HG03460 (cell line): Measurements from ENCODE around the gene DPP6.

Source experiments
- ATAC-seq: cut with Tn5 transposase; IDR thresholded peaks from one replicate; pipeline ENCODE4 v1.9.1; 2021; ENCODE audit not compliant: unreplicated experiment

The DPP6 gene

GRCh38 chr7:154440058-154440457, 387.9 kb downstream of the DPP6 start:
- ATAC-seq = no peak

DNA sequence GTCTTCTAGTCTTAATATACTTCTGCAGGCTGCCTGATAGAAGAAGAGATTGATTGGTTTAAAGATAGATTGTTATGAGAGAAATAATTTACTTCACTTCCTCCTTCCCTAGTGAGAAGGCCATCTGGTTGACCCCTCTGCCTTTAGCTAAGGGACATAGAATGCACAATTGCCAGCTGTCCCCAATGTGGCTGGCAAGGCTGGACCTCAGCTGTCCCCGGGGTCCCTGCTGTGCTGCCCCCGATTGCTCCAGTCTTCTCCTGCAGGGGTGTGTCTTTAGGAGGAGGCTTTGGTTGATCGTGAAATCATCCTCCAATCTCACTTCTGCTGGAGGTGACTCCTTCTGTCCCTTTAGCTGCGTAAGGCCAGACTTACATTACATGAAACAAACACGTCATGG, 388.5 kb downstream of the DPP6 start:
- ATAC-seq = no peak

DNA sequence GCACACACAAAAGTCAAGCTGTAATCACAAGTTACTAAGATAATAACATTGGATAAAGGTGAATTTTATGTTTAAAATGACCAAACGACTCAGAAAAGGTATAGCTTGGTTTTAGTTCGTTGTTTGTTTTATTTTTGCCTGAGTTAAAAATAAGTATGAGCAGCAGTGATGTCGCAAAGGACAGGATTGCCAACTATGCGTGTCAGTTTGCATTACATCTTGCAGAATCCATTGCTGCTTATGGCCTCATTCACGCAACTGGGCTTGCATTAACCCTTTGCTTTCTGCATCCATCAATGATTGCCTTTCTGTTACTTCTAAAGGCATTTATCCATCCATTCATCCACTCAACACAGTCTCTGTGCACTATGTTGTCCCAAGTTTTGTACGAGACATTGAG, 389.6 kb downstream of the DPP6 start:
- ATAC-seq = no peak

- no peak for ATAC-seq
These were observed 390.7 kb downstream of the DPP6 start for GRCh38 chr7:154442939-154443338.

GRCh38 chr7:154450451-154450850, 398.3 kb downstream of the DPP6 start:
- no peak for ATAC-seq

DNA sequence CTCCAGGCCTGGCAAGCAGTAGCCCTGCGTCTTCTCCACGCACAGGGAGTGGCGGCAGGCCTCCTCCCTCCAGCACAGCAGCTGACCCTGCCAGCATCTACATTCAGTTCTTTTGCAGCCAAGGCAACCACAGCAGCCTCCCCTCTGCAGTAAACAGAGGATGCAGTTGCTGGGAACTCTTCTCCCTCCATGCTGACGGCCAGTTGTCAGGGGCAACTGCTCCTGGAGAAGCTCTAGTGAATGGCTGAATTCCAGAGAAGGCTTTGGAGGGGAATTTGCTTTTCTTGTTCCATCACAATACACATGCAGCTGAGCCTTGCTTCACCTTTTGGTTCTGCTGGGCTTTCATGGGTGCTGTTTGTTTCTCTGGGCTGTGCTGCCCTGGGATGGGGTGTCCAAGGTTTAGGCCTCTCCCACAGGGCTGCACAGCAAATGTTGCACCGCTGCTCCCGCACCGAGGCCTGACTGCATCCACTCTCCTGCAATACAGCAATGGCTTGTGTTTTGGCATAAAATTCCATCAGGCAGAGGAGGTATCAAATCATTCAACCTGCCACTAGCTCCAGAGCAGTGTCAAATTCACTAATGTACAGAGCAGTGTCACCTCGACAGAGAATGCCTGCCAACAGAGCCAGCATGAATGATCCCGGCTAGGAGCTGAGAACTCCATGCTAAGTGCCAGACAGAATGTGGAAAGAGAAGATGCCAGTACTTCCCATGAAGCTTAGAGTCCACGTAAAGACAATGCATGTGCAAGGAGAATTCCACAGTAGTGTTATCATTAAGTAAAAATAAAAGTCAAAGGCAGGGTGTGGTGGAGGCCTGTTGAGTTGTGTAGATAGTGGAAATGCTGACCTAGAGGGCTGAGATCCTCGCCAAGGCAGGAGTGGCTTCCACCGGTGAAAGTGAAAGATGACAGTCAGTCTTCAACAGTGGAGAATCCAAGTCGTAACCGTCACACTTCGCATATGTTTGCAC, 399.6 kb downstream of the DPP6 start:
- no peak for ATAC-seq

DNA sequence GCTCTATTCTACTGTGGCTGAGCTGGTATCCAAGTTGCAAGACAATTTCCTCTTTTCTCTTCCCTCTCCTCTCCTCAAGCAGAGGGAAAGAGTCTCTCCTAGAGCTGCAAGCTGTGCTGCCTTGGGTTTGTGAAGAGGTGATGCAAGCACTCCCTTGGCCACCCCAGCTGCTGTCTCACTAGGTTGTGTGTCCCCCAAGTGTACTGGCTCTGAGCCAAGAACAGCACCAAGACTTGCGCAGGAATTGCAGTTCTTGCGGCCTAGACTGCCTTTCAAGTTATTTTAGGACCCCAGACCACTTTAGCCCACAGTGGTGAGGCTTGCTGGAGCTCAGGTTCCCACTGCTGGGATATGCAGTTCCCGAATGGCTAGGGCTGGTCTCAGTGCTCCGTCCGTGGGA, 411.6 kb downstream of the DPP6 start:
- no peak for ATAC-seq

DNA sequence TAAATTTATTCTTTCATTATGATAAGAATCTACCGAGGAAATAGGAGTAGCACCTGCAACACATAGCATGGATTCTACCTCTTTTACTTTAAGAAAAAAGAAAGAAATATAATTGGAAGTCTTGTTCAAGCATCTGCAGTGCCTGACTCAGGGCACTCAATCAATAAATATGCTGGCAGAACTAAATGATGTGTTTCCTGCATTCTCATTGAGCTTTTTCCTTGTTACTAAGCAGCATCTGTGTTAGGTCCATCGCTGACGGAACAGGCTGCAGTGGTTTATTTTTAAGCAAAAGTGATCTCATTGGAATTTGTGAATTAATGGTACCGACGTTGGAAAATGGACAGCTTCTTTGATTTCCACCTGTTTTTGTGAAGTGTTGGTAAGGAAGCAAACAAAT, 417.5 kb downstream of the DPP6 start:
- no peak for ATAC-seq

GRCh38 chr7:154472343-154472742, 420.1 kb downstream of the DPP6 start:
- no peak for ATAC-seq

DNA sequence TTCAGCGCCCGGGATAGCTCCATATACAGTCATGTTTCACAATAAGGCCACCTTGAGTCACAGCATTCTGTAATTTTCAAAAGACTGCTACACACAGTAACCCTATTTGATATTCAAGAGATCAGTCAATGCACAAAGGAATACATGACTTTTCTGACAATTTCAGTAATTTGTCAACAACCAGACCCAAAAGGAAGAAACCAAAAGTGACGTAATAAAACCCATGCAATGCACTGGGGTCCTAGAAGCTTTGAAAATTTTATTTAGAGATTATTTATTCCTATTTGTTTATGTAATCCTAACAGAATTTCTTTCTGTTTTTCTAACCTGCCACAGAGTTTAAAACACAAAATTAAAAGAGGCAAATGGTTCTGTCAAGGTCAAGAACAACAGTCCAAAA, 421.2 kb downstream of the DPP6 start:
- no peak for ATAC-seq

DNA sequence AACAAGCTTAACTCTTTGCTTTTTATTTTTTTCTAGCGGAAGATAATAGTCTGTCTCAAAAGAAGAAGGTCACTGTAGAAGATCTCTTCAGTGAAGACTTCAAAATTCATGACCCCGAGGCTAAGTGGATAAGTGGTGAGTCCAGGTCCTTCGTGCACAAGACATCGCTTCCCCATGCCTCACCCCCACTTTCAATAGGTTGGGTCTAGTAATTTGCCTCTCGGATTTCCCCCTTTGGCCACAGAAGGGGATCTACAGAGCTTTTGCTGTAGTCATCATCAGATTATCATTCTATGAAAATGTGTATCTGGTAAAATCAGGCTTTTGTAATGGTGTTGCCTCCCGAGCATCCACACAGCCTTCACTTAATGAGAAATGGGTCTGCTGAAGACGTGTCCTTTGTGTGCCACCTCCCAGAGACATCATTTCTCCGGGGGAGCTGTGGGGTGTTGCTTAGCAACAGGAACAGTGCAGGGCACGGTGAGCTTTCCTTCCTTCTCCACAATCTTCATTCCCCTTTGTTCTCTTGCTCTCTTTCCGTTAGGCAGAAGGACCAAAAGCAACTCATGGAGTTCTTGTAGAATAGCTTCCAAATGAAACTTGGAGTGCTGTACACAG, 422.8 kb downstream of the DPP6 start:
- no peak for ATAC-seq

DNA sequence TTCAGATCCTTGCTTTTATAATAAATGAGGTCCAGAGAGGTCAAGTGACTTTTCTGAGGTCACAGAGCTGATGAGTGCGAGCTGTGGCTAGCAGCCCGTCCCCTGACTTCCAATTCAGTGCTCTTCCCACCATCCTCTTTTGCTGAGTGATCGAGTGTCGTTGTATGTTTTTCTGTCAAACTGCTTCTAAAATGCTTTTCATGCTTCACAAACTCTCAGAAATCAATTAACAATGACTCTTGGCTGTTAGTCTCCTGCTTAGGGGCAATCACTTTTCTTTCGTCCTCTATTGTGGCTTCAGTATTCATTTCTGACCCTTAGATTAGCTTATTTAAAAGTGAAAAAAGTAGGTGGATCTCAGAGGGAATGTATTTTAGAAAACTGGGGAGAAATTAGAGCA, 423.7 kb downstream of the DPP6 start:
- no peak for ATAC-seq

DNA sequence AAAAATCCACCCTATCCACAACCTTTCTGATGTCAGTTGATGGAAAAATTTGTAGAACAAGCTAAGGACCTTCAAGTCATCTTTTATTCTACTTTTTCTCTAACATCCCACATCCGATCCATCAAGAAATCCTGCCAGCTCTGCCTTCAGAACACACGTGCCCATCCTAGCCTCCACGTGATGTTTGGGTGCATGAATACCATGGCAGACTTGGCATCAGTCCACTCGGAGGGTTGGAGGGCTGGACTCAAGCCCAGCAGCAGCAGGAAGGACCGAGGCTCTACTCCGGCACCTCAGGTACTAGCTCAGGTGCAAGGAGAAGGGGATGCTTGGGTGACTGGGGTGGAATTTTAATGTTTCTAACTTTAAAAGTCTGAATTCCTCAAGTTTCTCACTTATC, 428.6 kb downstream of the DPP6 start:
- ATAC-seq = no peak

DNA sequence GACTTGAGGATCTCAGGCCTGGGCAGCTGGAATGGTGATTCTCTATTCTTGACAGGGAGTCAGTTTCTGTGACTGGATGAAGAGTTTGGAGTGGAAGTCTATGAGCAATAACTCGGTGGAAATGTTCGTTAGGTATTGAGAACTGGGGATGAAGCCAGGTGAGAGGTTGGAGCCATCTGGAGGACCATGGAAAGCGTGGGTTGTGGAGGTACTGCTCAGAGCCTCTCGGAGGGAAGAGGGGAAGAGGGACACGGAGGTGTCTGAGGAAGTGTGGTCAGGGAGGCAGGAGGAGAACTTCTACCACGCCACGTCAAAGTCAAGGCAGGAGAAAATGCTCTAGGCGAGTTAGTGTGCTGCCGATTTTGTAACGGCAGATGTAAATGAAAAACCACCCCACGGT, 430.7 kb downstream of the DPP6 start:
- no peak for ATAC-seq

GRCh38 chr7:154484406-154484805, 432.2 kb downstream of the DPP6 start:
- no peak for ATAC-seq

- no peak for ATAC-seq
These were observed 432.7 kb downstream of the DPP6 start for GRCh38 chr7:154484943-154485342.

DNA sequence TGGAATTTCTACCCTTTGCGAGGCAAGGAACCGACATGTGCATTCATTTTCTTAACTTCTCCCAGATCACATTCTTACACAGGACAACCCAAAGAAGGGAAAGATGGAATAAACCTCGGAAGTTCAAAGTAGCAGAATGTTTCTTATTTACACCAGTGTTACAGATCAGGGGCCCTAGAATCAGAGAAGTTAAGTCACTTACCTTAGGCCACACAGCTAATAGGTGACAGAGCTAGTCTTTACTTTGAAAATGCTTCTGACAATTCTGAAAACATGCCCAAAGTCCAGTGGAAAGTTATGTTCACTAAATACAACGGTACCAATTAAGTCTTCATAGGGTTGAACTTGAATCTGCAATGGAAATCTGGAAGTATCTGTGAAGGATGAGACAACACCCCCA, 437.7 kb downstream of the DPP6 start:
- no peak for ATAC-seq

- ATAC-seq = no peak
These were observed 441.4 kb downstream of the DPP6 start for GRCh38 chr7:154493594-154493993.

GRCh38 chr7:154497751-154498150, 445.6 kb downstream of the DPP6 start:
- ATAC-seq = no peak

- ATAC-seq = no peak
These were observed 451.9 kb downstream of the DPP6 start for GRCh38 chr7:154503962-154504550.

GRCh38 chr7:154504918-154505317, 452.7 kb downstream of the DPP6 start:
- no peak for ATAC-seq

- no peak for ATAC-seq
These were observed 453.2 kb downstream of the DPP6 start for GRCh38 chr7:154505362-154505761.
